Prostate gland (tissue), 2 donors: ENCODE results near the gene TUBAL3.

Experiments
- CTCF ChIP-seq, 4 experiments: fragments of 200-600 bp in 2 of 4; fragments of 450-650 bp in 2 of 4; sonication (generic) in 2 of 4; IDR thresholded peaks; 1 replicate in 3 of 4; 2 replicates in 1 of 4; pipeline ENCODE4 v1.5.1; 2016 to 2019; ENCODE audit warnings: antibody characterized with exemption in 4 of 4, mild to moderate bottlenecking in 2 of 4, moderate library complexity in 2 of 4
- POLR2A ChIP-seq: fragments of 450-650 bp; IDR thresholded peaks from one replicate; pipeline ENCODE4 v1.6.1; 2016; ENCODE audit warnings: antibody characterized with exemption, mild to moderate bottlenecking

- no peak for TF ChIP-seq POLR2A
- no peak for TF ChIP-seq CTCF (IDR thresholded peaks at IDR 0.05)
Measured at GRCh38 chr10:5441106-5441505, 36.5 kb upstream of the TUBAL3 start.
